Transverse colon (tissue), 4 donors: Measurements from ENCODE around the gene BCAN.

Source experiments
- CTCF ChIP-seq, 5 experiments: fragments of 200-600 bp in 3 of 5; fragments of 450-650 bp in 2 of 5; sonication (generic) in 3 of 5; IDR thresholded peaks; 1 replicate in 2 of 5; 2 replicates in 3 of 5; pipeline ENCODE4 v1.5.1; 2016 to 2017; ENCODE audit warnings: antibody characterized with exemption in 5 of 5, inconsistent platforms in 3 of 5, mild to moderate bottlenecking in 2 of 5, moderate library complexity in 1 of 5
- EP300 ChIP-seq: sonication (generic); formaldehyde crosslinking; IDR thresholded peaks from one replicate; pipeline ENCODE4 v1.6.1; 2017; ENCODE audit warnings: antibody characterized with exemption, low read depth
- POLR2A ChIP-seq: fragments of 450-650 bp; IDR thresholded peaks from one replicate; pipeline ENCODE4 v1.6.1; 2016; ENCODE audit warnings: antibody characterized with exemption, mild to moderate bottlenecking, moderate library complexity
- POLR2AphosphoS5 ChIP-seq, 3 donors: sonication (generic); formaldehyde crosslinking; IDR thresholded peaks; one replicate each; pipeline ENCODE4 v1.6.1; 2016; ENCODE audit warnings: antibody characterized with exemption in 3 of 3

- no peak for TF ChIP-seq POLR2A
- peak; percentile 74 to 81 (median 80) for TF ChIP-seq CTCF (IDR thresholded peaks at IDR 0.05)
- no peak for TF ChIP-seq POLR2AphosphoS5 (IDR thresholded peaks at IDR 0.05)
- TF ChIP-seq EP300, result no peak
Observed at GRCh38 chr1:156705918-156706656, 64.2 kb downstream of the BCAN start.
